ENCODE data around the gene SYNE2. TPM values are rescaled to one million over a fixed set of nuclear protein-coding genes. Genes with fewer than 3 reads are reported as not detected.
"Not testable (repeated sequence)": the region's sequence is repeated elsewhere in the genome, so short reads cannot be mapped to it uniquely, and the experiment has no call there.

SYNE2 gene
- total RNA-seq, 1 donor from 2014 or later, result 50.2 TPM

DNA sequence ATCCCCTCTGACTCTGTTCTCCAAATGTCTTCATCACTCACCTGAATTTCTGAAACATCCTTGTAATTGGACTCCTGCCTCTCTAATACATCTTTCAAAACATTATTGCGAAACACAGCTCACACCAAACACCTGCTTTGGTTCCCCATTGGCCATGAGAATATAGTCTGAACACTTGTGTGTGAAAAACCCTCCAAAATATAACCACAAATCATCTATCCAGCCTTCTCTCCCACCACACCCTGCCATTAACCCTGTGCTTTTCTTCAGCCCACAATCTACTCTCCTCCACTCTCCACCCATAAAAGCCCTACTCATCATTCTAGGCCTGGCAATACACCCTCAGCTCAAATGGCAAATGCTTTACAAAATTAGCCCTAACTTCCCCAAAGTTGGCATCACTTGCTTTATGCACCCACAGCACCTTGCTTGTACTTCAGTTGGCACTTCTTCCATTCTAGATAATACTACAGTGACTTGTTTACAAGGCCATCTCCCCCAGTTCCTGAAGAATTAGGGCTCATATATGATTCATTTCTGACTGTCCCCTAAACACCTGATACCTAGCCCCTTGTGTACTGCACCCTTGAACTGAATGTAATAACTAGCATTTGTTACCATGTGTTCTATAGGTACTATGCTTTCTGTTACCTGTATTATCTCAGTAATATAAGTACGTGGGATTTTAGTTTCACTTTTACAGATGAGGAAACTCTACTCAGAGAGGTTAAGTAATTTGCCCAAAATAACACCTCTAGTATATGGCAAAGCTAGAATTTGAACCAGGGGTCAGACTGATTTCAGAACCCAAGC, 17.3 kb downstream of the SYNE2 start:
- not testable (repeated sequence) for DNase-seq (ENCODE audit: low read depth in 2 of 2)

DNA sequence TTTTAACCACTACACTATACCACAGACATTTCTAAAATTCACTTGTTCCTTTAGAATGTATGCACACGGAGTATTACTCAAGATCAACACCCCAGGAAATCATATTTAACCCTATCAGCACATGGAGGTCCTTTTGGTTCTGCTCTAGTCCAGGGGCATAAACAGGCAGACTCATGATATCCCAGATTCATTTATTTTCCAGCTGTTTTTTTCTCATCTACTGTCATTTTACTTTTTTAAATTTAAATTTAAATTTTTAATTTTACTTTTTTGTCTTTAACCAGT, 17.9 kb downstream of the SYNE2 start:
- DNase-seq (ENCODE audit: low read depth in 2 of 2), result not testable (repeated sequence)

- peak in 1 of 2 donors; percentile 50 for DNase-seq (ENCODE audit: low read depth in 2 of 2)
Observed at GRCh38 chr14:63874223-63874622, 21.4 kb downstream of the SYNE2 start.

DNA sequence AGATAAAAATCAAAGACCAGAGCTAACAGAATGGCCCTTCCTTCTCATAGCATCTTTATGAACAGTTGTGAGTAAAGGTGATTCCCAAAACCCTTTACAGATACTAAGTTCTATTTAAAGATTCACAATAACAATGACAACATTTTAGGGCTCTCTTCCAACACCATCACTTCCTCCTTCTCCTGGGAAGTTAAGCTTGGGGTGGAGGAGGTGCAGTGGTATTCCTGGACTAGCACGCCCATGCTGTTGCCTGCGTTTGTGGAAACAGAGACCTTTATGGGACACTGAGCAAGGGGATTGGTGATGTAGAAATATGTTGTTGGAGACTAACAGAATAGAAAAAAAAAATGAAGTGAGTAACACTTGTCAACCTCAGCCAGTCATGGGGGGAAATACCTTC, 22.5 kb downstream of the SYNE2 start:
- peak; percentile 90 to 97 for DNase-seq (ENCODE audit: low read depth in 2 of 2)

GRCh38 chr14:63877550-63877939, 24.7 kb downstream of the SYNE2 start:
- no peak for DNase-seq (ENCODE audit: low read depth in 2 of 2)

DNA sequence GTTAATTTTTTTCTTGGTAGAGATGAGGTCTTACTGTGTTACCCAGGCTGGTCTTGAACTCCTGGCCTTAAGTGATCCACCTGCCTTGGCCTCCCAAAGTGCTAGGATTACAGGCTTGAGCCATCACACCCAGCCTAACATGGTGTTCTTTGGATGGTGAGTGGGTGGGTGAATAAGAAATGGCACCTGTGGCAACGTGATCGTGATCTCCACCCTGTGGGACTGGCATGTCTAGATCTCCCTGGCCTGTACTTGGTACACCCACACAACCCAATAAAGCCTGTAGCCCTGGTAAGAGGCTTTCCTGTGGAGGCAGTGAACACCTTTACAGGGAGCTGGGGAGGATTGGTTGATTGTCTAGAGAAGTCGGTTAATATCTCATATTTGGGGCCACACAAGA, 25.2 kb downstream of the SYNE2 start:
- no peak for DNase-seq (ENCODE audit: low read depth in 2 of 2)

DNA sequence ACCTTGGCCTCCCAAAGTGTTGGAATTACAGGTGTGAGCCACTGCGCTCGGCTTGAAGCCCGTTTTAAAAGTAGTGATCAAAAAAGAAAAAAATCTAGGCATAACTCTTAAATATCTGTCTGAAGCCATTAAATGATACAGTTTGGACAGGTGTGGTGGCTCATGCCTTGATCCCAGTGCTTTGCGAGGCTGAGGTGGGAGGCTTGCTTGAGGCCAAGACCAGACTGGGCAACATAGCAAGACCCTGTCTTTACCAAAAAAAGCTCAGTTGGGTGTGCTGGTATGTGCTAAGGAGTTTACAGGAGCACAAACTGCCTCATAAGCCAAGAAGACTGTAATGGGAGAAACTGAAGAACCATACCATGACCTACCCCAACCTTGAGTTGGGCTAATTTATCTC, 26.0 kb downstream of the SYNE2 start:
- DNase-seq (ENCODE audit: low read depth in 2 of 2), result no peak

DNA sequence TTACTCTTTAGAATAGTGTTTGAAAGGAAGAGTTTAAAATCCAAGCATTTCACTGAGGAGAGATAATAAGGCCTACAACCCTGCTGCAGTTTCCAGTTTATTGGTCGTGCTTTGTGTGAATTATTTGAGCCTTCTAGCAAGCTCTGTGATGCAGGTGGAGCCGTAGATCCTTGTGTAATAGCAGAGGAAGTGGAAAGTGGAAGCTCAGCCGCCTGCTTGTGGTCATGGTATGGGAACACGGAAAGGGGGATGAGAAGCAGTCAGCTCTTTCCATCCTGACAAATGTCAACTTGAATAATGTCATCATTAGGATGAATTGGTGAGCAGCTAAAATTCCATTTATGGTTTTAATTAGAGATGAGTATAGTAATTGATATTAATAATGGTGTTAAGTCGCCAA, 29.1 kb downstream of the SYNE2 start:
- peak in 1 of 2 donors; percentile 73 for DNase-seq (ENCODE audit: low read depth in 2 of 2)

GRCh38 chr14:63887899-63888298, 35.1 kb downstream of the SYNE2 start:
- no peak for DNase-seq (ENCODE audit: low read depth in 2 of 2)

- DNase-seq (ENCODE audit: low read depth in 2 of 2), result peak in 1 of 2 donors; percentile 24
Observed at GRCh38 chr14:63890553-63890952, 37.7 kb downstream of the SYNE2 start.

DNA sequence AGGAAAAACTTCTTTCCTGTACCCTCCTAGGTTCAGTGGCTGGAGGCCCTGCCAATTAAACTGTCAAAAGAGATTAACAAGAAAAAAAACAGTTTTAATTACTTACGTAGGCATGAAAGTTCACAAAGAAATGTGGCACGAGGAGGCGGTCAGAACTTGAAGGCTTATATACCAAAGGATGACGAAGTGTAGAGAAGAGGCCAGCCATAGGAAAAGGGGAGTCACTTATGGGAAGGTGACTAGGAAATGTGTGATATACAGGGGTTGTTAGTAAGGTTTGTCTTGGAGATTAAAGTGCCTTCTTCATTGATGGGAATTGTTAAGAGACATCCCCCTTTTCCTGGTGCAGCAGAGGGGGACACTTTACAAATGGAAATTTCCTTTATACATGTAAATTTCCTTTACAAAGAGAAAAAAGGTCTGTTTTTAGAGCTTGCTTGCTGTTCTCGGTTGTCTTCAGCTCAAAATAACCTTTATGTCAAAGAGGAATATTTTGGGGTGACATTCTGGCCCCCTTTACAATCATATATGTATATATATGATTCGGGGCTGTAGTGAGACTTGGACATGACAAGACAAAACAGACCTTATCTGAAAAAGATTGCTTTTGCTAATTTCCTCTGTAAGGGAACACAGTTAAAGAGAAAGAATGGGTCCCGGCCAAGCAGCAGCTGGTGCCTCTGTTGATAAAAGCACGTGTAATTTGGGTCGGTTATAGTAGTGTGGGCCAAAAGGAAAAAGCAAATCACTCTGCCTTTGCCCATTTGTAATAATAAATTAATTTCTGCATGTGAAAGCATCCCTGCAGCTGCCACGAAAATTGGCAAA, 38.6 kb downstream of the SYNE2 start:
- DNase-seq (ENCODE audit: low read depth in 2 of 2), result peak; percentile 49 to 61

GRCh38 chr14:63892265-63892664, 39.5 kb downstream of the SYNE2 start:
- no peak for DNase-seq (ENCODE audit: low read depth in 2 of 2)

GRCh38 chr14:63893701-63894458, 41.1 kb downstream of the SYNE2 start:
- peak in 1 of 2 donors; percentile 52 for DNase-seq (ENCODE audit: low read depth in 2 of 2)

- no peak for DNase-seq (ENCODE audit: low read depth in 2 of 2)
Observed at GRCh38 chr14:63895510-63895909, 42.7 kb downstream of the SYNE2 start.

GRCh38 chr14:63896278-63896720, 43.5 kb downstream of the SYNE2 start:
- DNase-seq (ENCODE audit: low read depth in 2 of 2), result peak; percentile 94

DNA sequence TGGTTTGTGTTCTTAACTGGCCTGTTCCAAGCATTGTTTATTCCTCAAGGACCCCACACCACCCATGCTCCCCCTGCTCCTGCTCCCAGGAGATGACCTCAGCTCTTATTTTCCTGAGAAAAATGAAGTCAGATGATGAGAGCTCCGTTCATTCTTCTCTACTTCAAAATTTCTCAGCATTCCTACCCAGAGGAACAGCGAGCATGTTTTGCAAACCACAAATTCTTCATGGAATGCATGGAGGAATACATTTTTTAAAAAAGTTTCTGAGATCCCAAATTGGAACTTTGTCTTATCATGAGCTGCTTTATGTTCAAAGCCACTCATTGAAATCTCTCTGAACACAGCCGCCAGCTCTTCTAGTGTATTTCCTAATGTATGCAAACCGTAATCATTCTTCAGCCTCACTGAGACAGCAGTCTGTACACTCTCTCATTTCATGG, 44.9 kb downstream of the SYNE2 start:
- DNase-seq (ENCODE audit: low read depth in 2 of 2), result no peak

GRCh38 chr14:63899953-63900352, 47.1 kb downstream of the SYNE2 start:
- peak; percentile 23 to 34 for DNase-seq (ENCODE audit: low read depth in 2 of 2)

DNA sequence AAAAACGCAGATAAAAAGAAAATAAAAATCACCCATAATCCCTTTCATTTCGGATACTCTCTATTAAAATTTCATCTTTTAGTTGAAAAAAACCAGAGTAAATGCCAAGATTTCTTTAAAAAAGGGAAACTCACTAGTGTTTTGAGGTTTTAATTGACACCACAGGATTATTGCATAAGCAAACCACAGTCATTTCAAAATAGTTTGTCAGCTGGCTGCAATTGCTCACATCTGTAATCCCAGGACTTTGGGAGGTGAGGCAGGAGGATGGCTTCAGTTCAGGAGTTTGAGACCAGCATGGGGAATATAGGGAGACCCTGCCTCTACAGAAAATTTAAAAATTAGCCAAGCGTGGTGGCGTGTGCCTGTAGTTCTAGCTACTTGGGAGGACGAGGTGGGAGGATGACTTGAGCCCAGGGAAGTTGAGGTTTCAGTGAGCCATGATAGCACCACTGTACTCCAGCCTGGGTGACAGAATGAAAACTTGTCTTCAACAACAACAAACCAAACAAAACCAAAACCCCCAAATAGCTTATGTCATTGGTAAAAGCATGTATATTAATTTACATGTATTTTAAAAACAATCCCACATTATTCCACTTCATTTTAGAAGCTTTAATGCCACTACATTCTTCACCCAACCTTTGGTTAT, 48.8 kb downstream of the SYNE2 start:
- DNase-seq (ENCODE audit: low read depth in 2 of 2), result no peak

DNA sequence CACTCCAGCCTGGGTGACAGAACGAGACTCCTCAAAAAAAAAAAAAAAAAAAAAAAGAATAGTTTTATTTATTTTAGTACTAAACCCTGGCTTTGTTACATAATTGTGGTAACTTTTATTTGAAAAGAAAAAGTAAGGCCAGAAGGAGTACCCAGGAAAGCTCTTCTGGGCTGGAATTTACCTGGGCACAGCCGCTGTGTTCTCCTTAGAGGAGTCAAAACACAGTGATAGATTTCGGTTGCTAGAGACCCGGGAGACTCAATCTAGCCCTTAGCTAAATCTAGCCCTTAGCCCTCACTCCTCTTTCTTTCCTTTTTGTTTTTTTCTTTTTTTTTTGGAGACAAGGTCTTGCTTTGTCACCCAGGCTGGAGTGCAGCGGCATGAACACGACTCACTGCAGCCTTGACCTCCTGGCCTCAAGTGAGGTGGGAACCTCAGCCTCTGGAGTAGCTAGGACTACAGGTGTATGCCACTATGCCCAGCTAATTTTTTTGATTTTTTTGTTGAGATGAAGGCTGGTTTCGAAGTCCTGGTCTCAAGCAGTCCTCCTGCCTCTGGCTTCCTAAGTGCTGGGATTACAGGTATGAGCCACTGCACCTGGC, 49.7 kb downstream of the SYNE2 start:
- no peak for DNase-seq (ENCODE audit: low read depth in 2 of 2)

- DNase-seq (ENCODE audit: low read depth in 2 of 2), result no peak
Observed at GRCh38 chr14:63904724-63905123, 51.9 kb downstream of the SYNE2 start.

DNA sequence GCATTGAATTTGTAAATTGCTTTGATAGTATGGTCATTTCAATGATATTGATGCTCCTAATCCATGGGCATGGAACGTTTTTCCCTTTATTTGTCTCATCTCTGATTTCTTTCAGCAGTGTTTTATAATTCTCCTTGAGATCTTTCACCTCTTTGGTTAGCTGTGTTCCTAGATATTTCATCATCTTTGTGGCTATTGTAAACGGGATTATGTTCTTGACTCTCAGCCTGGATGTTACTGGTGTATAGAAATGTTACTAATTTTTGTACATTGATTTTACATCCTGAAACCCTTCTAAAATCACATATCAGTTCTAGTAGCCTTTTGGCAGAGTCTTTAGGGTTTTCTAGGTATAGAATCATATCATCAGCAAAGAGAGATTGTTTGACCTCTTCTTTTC, 52.6 kb downstream of the SYNE2 start:
- no peak for DNase-seq (ENCODE audit: low read depth in 2 of 2)
